GM23338 (cell line): Measurements from ENCODE around the gene USP10. TPM values are rescaled to one million over a fixed set of nuclear protein-coding genes. Genes with fewer than 3 reads are reported as not detected.

Experiments used
- ATAC-seq: fragments of 200-7000 bp; cut with Tn5 transposase; 3 replicates; pipeline ENCODE4 v1.9.1; 2020
- DNase-seq: peaks from one replicate; pipeline ENCODE4 v3.0.0-alpha.2; 2015; ENCODE audit warnings: low spot score
- H2AFZ ChIP-seq: fragments of 200-600 bp; sonication (generic); 2 replicates; pipeline ENCODE4 v1.8.0; 2016; ENCODE audit warnings: antibody characterized with exemption, mild to moderate bottlenecking, moderate library complexity
- H3F3A ChIP-seq: fragments of 200-600 bp; sonication (generic); replicated peaks from 2 replicates; pipeline ENCODE4 v1.8.0; 2017; ENCODE audit warnings: antibody characterized with exemption, mixed run types, low read depth
- H3K27ac ChIP-seq: fragments of 200-600 bp; sonication (generic); 2 replicates; pipeline ENCODE4 v1.6.1; 2016; ENCODE audit warnings: low read depth
- H3K27me3 ChIP-seq: fragments of 200-600 bp; sonication (generic); 2 replicates; pipeline ENCODE4 v1.8.0; 2016; ENCODE audit warnings: mild to moderate bottlenecking, mixed run types, moderate library complexity; ENCODE audit not compliant: insufficient read depth
- H3K36me3 ChIP-seq: fragments of 200-600 bp; sonication (generic); 2 replicates; pipeline ENCODE4 v1.8.0; 2016; ENCODE audit warnings: mild to moderate bottlenecking; ENCODE audit not compliant: insufficient read depth
- H3K4me1 ChIP-seq: fragments of 200-600 bp; sonication (generic); 2 replicates; pipeline ENCODE4 v1.8.0; 2016; ENCODE audit warnings: mild to moderate bottlenecking, moderate library complexity; ENCODE audit not compliant: insufficient read depth
- H3K4me2 ChIP-seq: fragments of 200-600 bp; sonication (generic); 2 replicates; pipeline ENCODE4 v1.7.1; 2017; ENCODE audit warnings: mixed run types
- H3K4me3 ChIP-seq: fragments of 200-600 bp; sonication (generic); 2 replicates; pipeline ENCODE4 v1.6.1; 2016; ENCODE audit warnings: mixed run types
- H3K79me2 ChIP-seq: fragments of 200-600 bp; sonication (generic); replicated peaks from 2 replicates; pipeline ENCODE4 v1.8.0; 2017; ENCODE audit warnings: mild to moderate bottlenecking; ENCODE audit not compliant: insufficient read depth
- H3K9me2 ChIP-seq: fragments of 200-600 bp; sonication (generic); 2 replicates; pipeline ENCODE4 v1.8.0; 2017; ENCODE audit not compliant: insufficient read depth
- H4K20me1 ChIP-seq: fragments of 200-600 bp; sonication (generic); replicated peaks from 2 replicates; pipeline ENCODE4 v1.8.0; 2017; ENCODE audit warnings: mild to moderate bottlenecking; ENCODE audit not compliant: insufficient read depth
- H3K27ac Mint-ChIP-seq: 2 replicates; pipeline ENCODE4 v1.8.0; 2020; ENCODE audit warnings: inconsistent platforms, mild to moderate bottlenecking, moderate library complexity, mixed read lengths
- H3K27me3 Mint-ChIP-seq: 3 replicates; pipeline ENCODE4 v1.8.0; 2022; ENCODE audit warnings: low read depth, mild to moderate bottlenecking, moderate library complexity, mixed read lengths, inconsistent platforms; ENCODE audit not compliant: insufficient read depth, poor library complexity
- H3K36me3 Mint-ChIP-seq: 3 replicates; pipeline ENCODE4 v1.8.0; 2021; ENCODE audit warnings: low read depth, mild to moderate bottlenecking, inconsistent platforms, moderate library complexity, mixed read lengths
- H3K4me1 Mint-ChIP-seq: 3 replicates; pipeline ENCODE4 v1.8.0; 2020; ENCODE audit warnings: mild to moderate bottlenecking, inconsistent platforms, mixed read lengths
- H3K4me3 Mint-ChIP-seq: 3 replicates; pipeline ENCODE4 v1.8.0; 2021; ENCODE audit warnings: moderate library complexity, mild to moderate bottlenecking, inconsistent platforms, mixed read lengths
- H3K9me3 Mint-ChIP-seq: 3 replicates; pipeline ENCODE4 v1.8.0; 2020; ENCODE audit warnings: moderate library complexity, mild to moderate bottlenecking, inconsistent platforms, mixed read lengths
- CREB1 ChIP-seq: fragments of 250-450 bp; sonication (Bioruptor Pico); IDR thresholded peaks from 2 replicates; pipeline ENCODE4 v1.5.0; 2020; ENCODE audit warnings: low read depth, mild to moderate bottlenecking, moderate library complexity
- CTCF ChIP-seq, 2 experiments: fragments of 200-600 bp in 1 of 2; sonication (generic) in 1 of 2; conservative IDR thresholded peaks; 2 replicates each; pipeline versions ENCODE4 v1.5.1 to v1.6.1; 2016 to 2017; ENCODE audit warnings: antibody characterized with exemption in 2 of 2, low read depth in 2 of 2, mild to moderate bottlenecking in 2 of 2, moderate library complexity in 1 of 2
- ETS1 ChIP-seq: IDR thresholded peaks from 2 replicates; pipeline ENCODE4 v1.6.1; 2016; ENCODE audit warnings: antibody characterized with exemption
- EZH2 ChIP-seq: fragments of 200-600 bp; sonication (generic); IDR thresholded peaks from one replicate; pipeline ENCODE4 v1.8.0; 2017; ENCODE audit warnings: antibody characterized with exemption, mild to moderate bottlenecking, low read depth; ENCODE audit not compliant: unreplicated experiment
- EZH2phosphoT487 ChIP-seq: fragments of 200-600 bp; sonication (generic); IDR thresholded peaks from one replicate; pipeline ENCODE4 v1.8.1; 2018; ENCODE audit warnings: antibody characterized with exemption; ENCODE audit not compliant: unreplicated experiment
- JUNB ChIP-seq: IDR thresholded peaks from one replicate; pipeline ENCODE4 v1.6.1; 2016; ENCODE audit warnings: antibody characterized with exemption; ENCODE audit not compliant: unreplicated experiment
- NANOG ChIP-seq: IDR thresholded peaks from 2 replicates; pipeline ENCODE4 v1.6.1; 2016; ENCODE audit warnings: antibody characterized with exemption, borderline replicate concordance
- POLR2AphosphoS5 ChIP-seq: IDR thresholded peaks from 2 replicates; pipeline ENCODE4 v1.6.1; 2016; ENCODE audit warnings: antibody characterized with exemption, low read depth
- STAT1 ChIP-seq: IDR thresholded peaks from one replicate; pipeline ENCODE4 v1.6.1; 2016; ENCODE audit warnings: antibody characterized with exemption; ENCODE audit not compliant: unreplicated experiment
- ZNF114 ChIP-seq: fragments of 250-450 bp; sonication (Bioruptor Pico); IDR thresholded peaks from 2 replicates; pipeline ENCODE4 v1.5.0; 2020; ENCODE audit warnings: mild to moderate bottlenecking, moderate library complexity
- ZNF331 ChIP-seq: fragments of 250-450 bp; sonication (Bioruptor Pico); IDR thresholded peaks from 2 replicates; pipeline ENCODE4 v1.5.0; 2020; ENCODE audit warnings: low read depth, mild to moderate bottlenecking, moderate library complexity
- ZNF462 ChIP-seq: fragments of 250-450 bp; sonication (Bioruptor Pico); IDR thresholded peaks from 2 replicates; pipeline ENCODE4 v1.5.0; 2020; ENCODE audit warnings: mild to moderate bottlenecking, moderate library complexity
- polyA plus RNA-seq: library from polyadenylated mRNA; unstranded; fragments of >200 nt; fragmentation: Nextera tagmentation; extraction: Ambion mirVana; gene quantifications from 2 replicates; pipeline ENCODE4 v1.2.1, GENCODE V29; 2016
- total RNA-seq: library from RNA; depleted of rRNA; stranded (reverse); fragments of >200 nt; shearing (Covaris generic); gene quantifications from 2 replicates; pipeline ENCODE4 v1.2.3, GENCODE V29; 2014

USP10 gene
- total and polyA plus RNA-seq, 2 experiments from 2014 or later: 158 to 194 TPM

- TF ChIP-seq CTCF (conservative IDR thresholded peaks at IDR 0.05; ENCODE audit: low read depth in 2 of 2): no peak
- TF ChIP-seq ETS1: no peak
- TF ChIP-seq POLR2AphosphoS5: no peak
- TF ChIP-seq ZNF331 (CRISPR knock-in tag): no peak
- TF ChIP-seq NANOG: no peak
- TF ChIP-seq JUNB: no peak
- no peak for TF ChIP-seq ZNF114 (CRISPR knock-in tag)
- TF ChIP-seq EZH2: no peak
- TF ChIP-seq EZH2phosphoT487: no peak
- no peak for TF ChIP-seq STAT1
Observed at GRCh38 chr16:84742641-84743092, 42.9 kb downstream of the USP10 start (continued).

- Mint-ChIP-seq H3K9me3 (no peaks in the 10 kb centered on the region; the same call in 2 of the 3 replicates), H3K36me3 (peaks cover 30% of the 10 kb centered on the region), H3K4me1 (peaks cover 20% of the 10 kb centered on the region), H3K27me3 (peaks cover 9% of the 10 kb centered on the region), H3K27ac (no peak overlapping the region), H3K4me3 (no peak overlapping the region)
- no peak overlapping the region for H3K4me2 ChIP-seq
- H3F3A ChIP-seq: peaks cover 11% of the 10 kb centered on the region; the same call in 1 of the 2 replicates
- peaks cover 14% of the 10 kb centered on the region for H3K4me1 ChIP-seq
- H2AFZ ChIP-seq: no peak overlapping the region
- no peaks in the 10 kb centered on the region for H3K36me3 ChIP-seq
- ATAC-seq (no peak), DNase-seq (no peak)
- H3K4me3 ChIP-seq: no peak overlapping the region
- no peak overlapping the region for H3K27ac ChIP-seq
- peaks cover 95% of the 10 kb centered on the region for H3K79me2 ChIP-seq
- no peaks in the 10 kb centered on the region for H3K9me2 ChIP-seq
- no peaks in the 10 kb centered on the region for H3K27me3 ChIP-seq
- H4K20me1 ChIP-seq: peaks cover 61% of the 10 kb centered on the region
- TF ChIP-seq NANOG: no peak
- TF ChIP-seq STAT1: no peak
- TF ChIP-seq JUNB: no peak
- no peak for TF ChIP-seq POLR2AphosphoS5
- TF ChIP-seq CREB1 (CRISPR knock-in tag): no peak
- no peak for TF ChIP-seq ZNF114 (CRISPR knock-in tag)
- no peak for TF ChIP-seq ZNF462 (CRISPR knock-in tag)
- TF ChIP-seq ETS1: no peak
- TF ChIP-seq ZNF331 (CRISPR knock-in tag): no peak
- no peak for TF ChIP-seq EZH2
Observed at GRCh38 chr16:84746231-84746630, 46.4 kb downstream of the USP10 start.
